GM12801 (cell line): ENCODE results near the gene FAP.

Experiments used
- CTCF ChIP-seq: IDR thresholded peaks from one replicate; pipeline ENCODE4 v1.5.1; 2011; ENCODE audit warnings: control low read depth; ENCODE audit not compliant: insufficient read length; ENCODE audit errors: extremely low read depth

Gene FAP

DNA sequence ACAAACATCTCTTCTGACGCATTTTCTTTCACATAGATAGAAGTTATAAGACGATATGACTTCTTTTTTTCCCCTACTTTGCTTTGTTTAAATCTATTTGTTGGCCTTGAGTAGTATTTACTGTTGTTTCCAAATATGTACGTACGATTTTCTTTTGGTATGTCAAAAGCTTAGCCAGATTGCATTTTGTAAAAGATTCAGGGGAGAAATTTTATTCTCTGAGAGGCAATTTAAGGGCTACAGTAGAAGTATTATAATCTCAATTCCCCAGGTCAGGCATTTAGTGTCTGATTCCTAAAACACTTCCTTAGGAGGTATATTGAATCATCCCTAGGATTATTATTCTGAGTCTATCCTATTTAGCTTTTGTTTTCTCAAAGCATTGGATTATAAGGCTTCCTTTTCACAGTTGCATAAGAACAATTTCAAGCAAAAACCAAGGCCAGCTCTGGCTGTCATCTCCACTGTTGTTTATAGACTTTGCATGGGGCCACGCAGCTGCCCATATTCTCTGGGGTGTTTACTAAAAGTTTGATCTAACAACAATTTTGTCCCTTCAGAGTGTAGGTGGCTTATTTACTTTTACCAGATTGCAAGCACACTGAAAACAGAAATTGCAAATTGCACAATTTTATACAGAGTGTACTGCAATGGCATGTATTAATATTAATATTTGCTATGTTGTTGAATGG is 57.6 kb downstream of the FAP start:
- no peak for TF ChIP-seq CTCF

GRCh38 chr2:162184821-162185450 is 58.3 kb downstream of the FAP start:
- no peak for TF ChIP-seq CTCF

DNA sequence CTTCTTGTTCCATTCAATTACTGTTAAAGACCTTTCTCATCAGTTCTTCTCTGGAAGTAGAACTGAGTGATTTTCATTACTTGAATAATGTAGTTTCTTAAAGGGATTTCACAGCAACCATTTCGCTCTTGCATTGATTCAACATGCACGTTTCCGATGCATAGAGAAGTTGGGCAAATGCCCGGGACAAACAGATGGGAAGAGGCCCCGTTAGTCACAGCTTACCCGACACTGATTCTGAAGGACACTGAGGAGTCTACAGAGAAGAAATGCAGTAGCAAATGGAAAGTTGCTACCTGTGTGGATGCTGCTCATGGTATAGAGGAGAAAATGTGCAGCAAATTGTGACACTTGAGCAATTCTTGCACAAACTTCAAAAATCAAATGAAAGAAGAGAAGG is 58.9 kb downstream of the FAP start:
- no peak for TF ChIP-seq CTCF

GRCh38 chr2:162182395-162182794 is 60.9 kb downstream of the FAP start:
- no peak for TF ChIP-seq CTCF

- no peak for TF ChIP-seq CTCF
Observed at GRCh38 chr2:162177301-162177700, 65.9 kb downstream of the FAP start.

GRCh38 chr2:162175714-162176113 is 67.5 kb downstream of the FAP start:
- TF ChIP-seq CTCF, result no peak

- no peak for TF ChIP-seq CTCF
Observed at GRCh38 chr2:162174746-162175145, 68.5 kb downstream of the FAP start.
